Measurements from ENCODE around the gene FRS3. TPM values are rescaled to one million over a fixed set of nuclear protein-coding genes. Genes with fewer than 3 reads are reported as not detected.

FRS3 gene
- total and polyA plus RNA-seq, 9 of the 15 experiments (the other 6 are each of a cell fraction or from before 2014, with no cell fraction given): 0.03 to 3.7 (median 1.6) TPM

- TF ChIP-seq TCF15 (CRISPR knock-in tag; IDR thresholded peaks at IDR 0.05) (no peak), BRD4 (IDR thresholded peaks at IDR 0.05) (no peak), NRF1 (conservative IDR thresholded peaks at IDR 0.05 in 1 of 2, IDR thresholded peaks at IDR 0.05 in 1 of 2) (no peak), ILK (tag; IDR thresholded peaks at IDR 0.05; ENCODE audit: borderline replicate concordance, low read depth) (no peak), PHF20 (IDR thresholded peaks at IDR 0.05; ENCODE audit: partially characterized antibody) (no peak), SP1 (CRISPR knock-in tag; IDR thresholded peaks at IDR 0.05) (no peak)
- TF ChIP-seq, protein P1, sequence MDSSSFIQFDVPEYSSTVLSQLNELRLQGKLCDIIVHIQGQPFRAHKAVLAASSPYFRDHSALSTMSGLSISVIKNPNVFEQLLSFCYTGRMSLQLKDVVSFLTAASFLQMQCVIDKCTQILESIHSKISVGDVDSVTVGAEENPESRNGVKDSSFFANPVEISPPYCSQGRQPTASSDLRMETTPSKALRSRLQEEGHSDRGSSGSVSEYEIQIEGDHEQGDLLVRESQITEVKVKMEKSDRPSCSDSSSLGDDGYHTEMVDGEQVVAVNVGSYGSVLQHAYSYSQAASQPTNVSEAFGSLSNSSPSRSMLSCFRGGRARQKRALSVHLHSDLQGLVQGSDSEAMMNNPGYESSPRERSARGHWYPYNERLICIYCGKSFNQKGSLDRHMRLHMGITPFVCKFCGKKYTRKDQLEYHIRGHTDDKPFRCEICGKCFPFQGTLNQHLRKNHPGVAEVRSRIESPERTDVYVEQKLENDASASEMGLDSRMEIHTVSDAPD (CRISPR knock-in tag; IDR thresholded peaks at IDR 0.05): no peak
Measured at GRCh38 chr6:41785689-41786450, 6.2 kb upstream of the FRS3 start (continued).

GRCh38 chr6:41785254-41785653, 5.6 kb upstream of the FRS3 start:
- no peak overlapping the region for H2AFZ ChIP-seq (ENCODE audit: low read depth, low read length)
- in situ Hi-C loops (cut with MboI): loop anchor here (5.0 to 10.0 kb wide), 3 partner anchors 122 to 440 kb away; no protein-coding TSS in a partner anchor
- POLR2A ChIA-PET: interaction anchor here (0.7 to 2.2 kb wide), 10 partner anchors 16 to 356 kb away, joined by 3 to 10 read pairs (median 4); partner anchors contain the start of genes BYSL and MED20
- no peaks in the 10 kb centered on the region for H3K9me3 ChIP-seq (replicated peaks; ENCODE audit: control insufficient read depth, insufficient read depth, low read depth, low read length)
- peaks cover 41 to 42% of the 10 kb centered on the region in 2 experiments for H3K4me1 ChIP-seq (replicated peaks in 1 of 2; ENCODE audit: control insufficient read depth in 2 of 2, insufficient read depth in 2 of 2, low read length in 2 of 2)
- peaks cover 5% of the 10 kb centered on the region; the same call in 1 of the 2 replicates for H4K20me1 ChIP-seq (replicated peaks; ENCODE audit: control insufficient read depth, insufficient read depth, low read length)
- DNase-seq (ENCODE audit: extremely low read depth in 1 of 4, low spot score in 3 of 4) (no peak), ATAC-seq (no peak), FAIRE-seq (no peak)
- peak overlapping the region in 1 of 2 experiments; percentile 96; a peak in 2 of 4 replicates for H3K9ac ChIP-seq (ENCODE audit: insufficient read depth in 1 of 2, low read depth in 2 of 2, low read length in 2 of 2)
- no peaks in the 10 kb centered on the region for H3K27me3 ChIP-seq (ENCODE audit: control insufficient read depth in 2 of 2, insufficient read depth in 2 of 2, low read length in 2 of 2)
- CTCF ChIA-PET (ENCODE audit: low intra/inter-chr PET ratio): interaction anchor here (3.0 kb wide), 1 partner anchor 259 kb away, joined by 17 read pairs; no protein-coding TSS in a partner anchor
- peaks cover 42% of the 10 kb centered on the region for H3K79me2 ChIP-seq (ENCODE audit: control insufficient read depth, insufficient read depth, low read length)
- H3K4me3 ChIP-seq: no peak overlapping the region
- intact Hi-C loops (cut with micrococcal nuclease): loop anchor here (5.0 kb wide), 1 partner anchor 62 kb away; no protein-coding TSS in a partner anchor
- 87% methylated on average over 11 of the region's 11 CpGs for WGBS (ENCODE audit: insufficient coverage, low coverage, missing lambda C conversion rate)
- H3K36me3 ChIP-seq (ENCODE audit: control insufficient read depth, insufficient read depth, low read length): peaks cover 17% of the 10 kb centered on the region
- no peak overlapping the region for H3K27ac ChIP-seq (ENCODE audit: extremely low read depth, low read depth, low read length)
- no peak overlapping the region for H3K4me2 ChIP-seq (ENCODE audit: insufficient read depth, low read length)
- no peaks in the 10 kb centered on the region for H3K9me1 ChIP-seq (ENCODE audit: control insufficient read depth, insufficient read depth, low read length)
- no TSS peak for BruUV-seq (replicated peaks)
- TF ChIP-seq SREBF1 (IDR thresholded peaks at IDR 0.05; ENCODE audit: borderline replicate concordance, low read depth, low read length) (no peak), ZNF655 (CRISPR knock-in tag; IDR thresholded peaks at IDR 0.05) (no peak), PHB (CRISPR knock-in tag; IDR thresholded peaks at IDR 0.05) (no peak), TAL1 (IDR thresholded peaks at IDR 0.05) (no peak), TSHZ1 (CRISPR knock-in tag; IDR thresholded peaks at IDR 0.05) (no peak), TEAD4 (IDR thresholded peaks at IDR 0.05; ENCODE audit: low read length) (no peak), TEAD4 (CRISPR knock-in tag; IDR thresholded peaks at IDR 0.05; ENCODE audit: borderline replicate concordance) (no peak)

Data from K562 (cell line).